NT2/D1 (cell line): ENCODE measurements around the gene DHCR24.

Experiments used
- DNase-seq: peaks from one replicate; pipeline ENCODE4 v3.0.0-alpha.2; 2011; ENCODE audit warnings: low read depth, low spot score
- H3K27me3 ChIP-seq: 2 replicates; pipeline ENCODE4 v1.6.0; 2011; ENCODE audit warnings: mild to moderate bottlenecking; ENCODE audit not compliant: insufficient read length, insufficient read depth
- H3K36me3 ChIP-seq: 2 replicates; pipeline ENCODE4 v1.6.1; 2011; ENCODE audit warnings: mild to moderate bottlenecking, low read length, mixed read lengths; ENCODE audit not compliant: insufficient read depth, insufficient read length
- H3K4me1 ChIP-seq: 2 replicates; pipeline ENCODE4 v1.5.1; 2011; ENCODE audit not compliant: insufficient read depth, insufficient read length
- H3K4me3 ChIP-seq: 2 replicates; pipeline ENCODE4 v1.5.1; 2011; ENCODE audit warnings: low read depth; ENCODE audit not compliant: insufficient read length
- H3K9ac ChIP-seq: 2 replicates; pipeline ENCODE4 v1.6.0; 2011; ENCODE audit warnings: low read depth; ENCODE audit not compliant: insufficient read length
- H3K9me3 ChIP-seq: 2 replicates; pipeline ENCODE4 v1.5.1; 2011; ENCODE audit warnings: mild to moderate bottlenecking, low read length; ENCODE audit not compliant: insufficient read depth
- SUZ12 ChIP-seq: IDR thresholded peaks from 2 replicates; pipeline ENCODE4 v1.6.1; 2011; ENCODE audit not compliant: insufficient read length, insufficient read depth; ENCODE audit errors: extremely low read depth
- YY1 ChIP-seq: IDR thresholded peaks from 2 replicates; pipeline ENCODE4 v1.6.1; 2011; ENCODE audit not compliant: insufficient read length, insufficient read depth
- ZNF274 ChIP-seq: IDR thresholded peaks from 2 replicates; pipeline ENCODE4 v1.6.1; 2011; ENCODE audit warnings: mild to moderate bottlenecking, low read depth, low read length

The DHCR24 gene

GRCh38 chr1:54800899-54801759 is 85.9 kb downstream of the DHCR24 start, which contains the start of gene TTC22:
TSS of gene TTC22 (minus strand) at chr1:54801323. CDS start at chr1:54801163, 160 bp downstream.
- no peak for DNase-seq

GRCh38 chr1:54800041-54800898 is 86.7 kb downstream of the DHCR24 start:
- DNase-seq: no peak
- H3K9ac ChIP-seq: no peak overlapping the region
- H3K36me3 ChIP-seq: no peaks in the 10 kb centered on the region
- no peak overlapping the region for H3K4me3 ChIP-seq
- H3K27me3 ChIP-seq: no peaks in the 10 kb centered on the region
- peaks cover 22% of the 10 kb centered on the region for H3K4me1 ChIP-seq
- no peak for TF ChIP-seq YY1
- TF ChIP-seq ZNF274: no peak
- TF ChIP-seq SUZ12: no peak
- no peaks in the 10 kb centered on the region for H3K9me3 ChIP-seq

More at GRCh38 chr1:54800899-54801759, 85.9 kb downstream of the DHCR24 start, which contains the start of gene TTC22:
- Histone ChIP-seq H3K27me3 (no peaks in the 10 kb centered on the region), H3K4me1 (peaks cover 14% of the 10 kb centered on the region), H3K4me3 (no peak within 1 kb of the TSS), H3K36me3 (no peaks in the 10 kb centered on the region), H3K9me3 (no peaks in the 10 kb centered on the region), H3K9ac (peak within 1 kb of the TSS; percentile 12)
- no peak for TF ChIP-seq YY1
- TF ChIP-seq SUZ12: no peak
- no peak for TF ChIP-seq ZNF274
